A673 (cell line): ENCODE measurements around the gene LHFPL2. TPM values are rescaled to one million over a fixed set of nuclear protein-coding genes. Genes with fewer than 3 reads are reported as not detected.

Experiments
- BruUV-seq: library from RNA; stranded (reverse); fragments of 400-500 nt; replicated peaks from 2 replicates; lab custom pipeline; 2021; lab: Mats Ljungman, UMichigan
- CTCF ChIA-PET: fragments of 300-600 bp; sonication (Branson Sonifier 250); formaldehyde crosslinking; loops from one replicate; lab custom pipeline; 2022; ENCODE audit warnings: antibody characterized with exemption; lab: Charles Lee
- POLR2A ChIA-PET: fragments of 300-600 bp; sonication (Branson Sonifier 250); formaldehyde crosslinking; loops from one replicate; lab custom pipeline; 2022; ENCODE audit warnings: antibody characterized with exemption; ENCODE audit not compliant: low non-redundant PET; lab: Charles Lee
- DNase-seq: peaks from one replicate; pipeline ENCODE4 v3.0.0-alpha.2; 2015; ENCODE audit warnings: low spot score
- H3K27ac ChIP-seq: fragments of 200-600 bp; sonication (generic); 2 replicates; pipeline ENCODE4 v1.5.1; 2016; ENCODE audit warnings: mixed run types, low read depth, mild to moderate bottlenecking, mixed read lengths, antibody characterized with exemption, low read length; ENCODE audit not compliant: poor library complexity, severe bottlenecking
- H3K27me3 ChIP-seq: fragments of 200-600 bp; sonication (generic); replicated peaks from 2 replicates; pipeline ENCODE4 v1.6.1; 2017; ENCODE audit warnings: mixed run types, low read depth, mild to moderate bottlenecking, mixed read lengths, antibody characterized with exemption, low read length; ENCODE audit not compliant: insufficient read depth, poor library complexity
- H3K36me3 ChIP-seq: fragments of 200-600 bp; sonication (generic); 2 replicates; pipeline ENCODE4 v1.6.1; 2016; ENCODE audit warnings: mixed run types, mild to moderate bottlenecking, mixed read lengths, antibody characterized with exemption, low read length; ENCODE audit not compliant: insufficient read depth, poor library complexity, severe bottlenecking
- H3K4me1 ChIP-seq: fragments of 200-600 bp; sonication (generic); 2 replicates; pipeline ENCODE4 v1.6.1; 2017; ENCODE audit warnings: mixed run types, mild to moderate bottlenecking, mixed read lengths, antibody characterized with exemption, low read length; ENCODE audit not compliant: insufficient read depth, poor library complexity, severe bottlenecking
- H3K4me3 ChIP-seq: fragments of 200-600 bp; sonication (generic); 2 replicates; pipeline ENCODE4 v1.5.1; 2016; ENCODE audit warnings: low read depth, mixed run types, mild to moderate bottlenecking, mixed read lengths, low read length; ENCODE audit not compliant: poor library complexity, severe bottlenecking
- H3K9me3 ChIP-seq: fragments of 200-600 bp; sonication (generic); 2 replicates; pipeline ENCODE4 v1.6.1; 2016; ENCODE audit warnings: mixed run types, low read depth, mild to moderate bottlenecking, mixed read lengths, antibody characterized with exemption, low read length; ENCODE audit not compliant: poor library complexity, severe bottlenecking
- CTCF ChIP-seq: fragments of 300-800, 200-600 bp; sonication (generic); conservative IDR thresholded peaks from 2 replicates; pipeline ENCODE4 v1.5.1; 2017; ENCODE audit warnings: low read depth, mild to moderate bottlenecking, antibody characterized with exemption, low read length, moderate library complexity, mixed read lengths
- EZH2 ChIP-seq: fragments of 200-600 bp; sonication (generic); IDR thresholded peaks from 2 replicates; pipeline ENCODE4 v1.6.1; 2017; ENCODE audit warnings: borderline replicate concordance, low read depth, mild to moderate bottlenecking, mixed read lengths, antibody characterized with exemption, low read length; ENCODE audit not compliant: poor library complexity, severe bottlenecking
- intact Hi-C: fragments of 100-400 bp; cut with micrococcal nuclease; formaldehyde crosslinking; loops from one replicate; pipeline ENCODE4 v1.10.0; 2022; ENCODE audit not compliant: unreplicated experiment
- total RNA-seq: library from RNA; stranded (reverse); gene quantifications from 2 replicates; pipeline ENCODE4 v1.2.3, GENCODE V29; 2021

LHFPL2 gene
- total RNA-seq, 1 experiment from 2014 or later = 6.2 TPM

- CTCF ChIA-PET = no interaction called here
- intact Hi-C loops = no loop called here
- H3K4me3 ChIP-seq = no peak overlapping the region
- no peak for TF ChIP-seq CTCF
- no peak for TF ChIP-seq EZH2
- BruUV-seq = no TSS peak
- no peaks in the 10 kb centered on the region for H3K27me3 ChIP-seq
- DNase-seq = no peak
- no peak overlapping the region for H3K27ac ChIP-seq
- H3K4me1 ChIP-seq = no peaks in the 10 kb centered on the region
- POLR2A ChIA-PET = no interaction called here
- H3K9me3 ChIP-seq = no peaks in the 10 kb centered on the region
- no peaks in the 10 kb centered on the region for H3K36me3 ChIP-seq
Measured at GRCh38 chr5:78523314-78524193, 125.0 kb downstream of the LHFPL2 start.

- no peak for DNase-seq
- Histone ChIP-seq H3K27ac (no peak overlapping the region), H3K36me3 (no peaks in the 10 kb centered on the region), H3K9me3 (no peaks in the 10 kb centered on the region), H3K27me3 (no peaks in the 10 kb centered on the region), H3K4me3 (no peak overlapping the region), H3K4me1 (no peaks in the 10 kb centered on the region)
- intact Hi-C loops = no loop called here
- ChIA-PET POLR2A (no interaction called here), CTCF (no interaction called here)
- TF ChIP-seq CTCF (no peak), EZH2 (no peak)
- BruUV-seq = no TSS peak
Measured at GRCh38 chr5:78522476-78523260, 125.9 kb downstream of the LHFPL2 start.

- Histone ChIP-seq H3K4me1 (no peaks in the 10 kb centered on the region), H3K9me3 (no peaks in the 10 kb centered on the region), H3K4me3 (no peak overlapping the region), H3K36me3 (no peaks in the 10 kb centered on the region), H3K27me3 (no peaks in the 10 kb centered on the region), H3K27ac (no peak overlapping the region)
- CTCF ChIA-PET = no interaction called here
- POLR2A ChIA-PET = no interaction called here
- intact Hi-C loops = no loop called here
- no peak for TF ChIP-seq CTCF
- no peak for TF ChIP-seq EZH2
- BruUV-seq = no TSS peak
- no peak for DNase-seq
Measured at GRCh38 chr5:78521455-78521854, 127.1 kb downstream of the LHFPL2 start.
